Measurements from ENCODE around the gene NCK2. TPM values are rescaled to one million over a fixed set of nuclear protein-coding genes. Genes with fewer than 3 reads are reported as not detected.
A peak's percentile ranks its signal among the peaks of the same experiment; 100 is the strongest.

NCK2 gene
- total RNA-seq, 1 donor from 2014 or later, result 92.5 TPM

DNA sequence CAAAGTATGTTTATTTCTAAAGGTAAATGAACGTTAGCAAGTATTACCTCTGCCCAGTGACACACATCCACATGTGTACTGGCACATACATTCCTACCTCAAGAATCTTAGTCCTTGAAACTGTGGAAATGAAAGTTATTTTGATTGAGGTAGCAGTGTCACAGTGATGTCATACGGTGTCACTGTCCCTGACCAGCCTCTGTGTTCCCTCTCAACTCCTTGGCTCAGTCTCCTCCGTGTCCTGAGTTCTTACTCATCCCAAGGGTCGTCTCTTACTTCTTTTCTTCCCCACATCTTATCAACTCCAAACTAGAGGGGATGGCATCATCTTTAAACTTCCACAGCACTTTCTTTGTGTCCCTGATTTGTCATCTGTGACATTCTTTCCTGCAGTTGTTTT, 3.3 kb downstream of the NCK2 start:
- no peaks in the 10 kb centered on the region for H3K27me3 Mint-ChIP-seq
- H3K27ac Mint-ChIP-seq, result no peak overlapping the region
- TF ChIP-seq, protein P1, sequence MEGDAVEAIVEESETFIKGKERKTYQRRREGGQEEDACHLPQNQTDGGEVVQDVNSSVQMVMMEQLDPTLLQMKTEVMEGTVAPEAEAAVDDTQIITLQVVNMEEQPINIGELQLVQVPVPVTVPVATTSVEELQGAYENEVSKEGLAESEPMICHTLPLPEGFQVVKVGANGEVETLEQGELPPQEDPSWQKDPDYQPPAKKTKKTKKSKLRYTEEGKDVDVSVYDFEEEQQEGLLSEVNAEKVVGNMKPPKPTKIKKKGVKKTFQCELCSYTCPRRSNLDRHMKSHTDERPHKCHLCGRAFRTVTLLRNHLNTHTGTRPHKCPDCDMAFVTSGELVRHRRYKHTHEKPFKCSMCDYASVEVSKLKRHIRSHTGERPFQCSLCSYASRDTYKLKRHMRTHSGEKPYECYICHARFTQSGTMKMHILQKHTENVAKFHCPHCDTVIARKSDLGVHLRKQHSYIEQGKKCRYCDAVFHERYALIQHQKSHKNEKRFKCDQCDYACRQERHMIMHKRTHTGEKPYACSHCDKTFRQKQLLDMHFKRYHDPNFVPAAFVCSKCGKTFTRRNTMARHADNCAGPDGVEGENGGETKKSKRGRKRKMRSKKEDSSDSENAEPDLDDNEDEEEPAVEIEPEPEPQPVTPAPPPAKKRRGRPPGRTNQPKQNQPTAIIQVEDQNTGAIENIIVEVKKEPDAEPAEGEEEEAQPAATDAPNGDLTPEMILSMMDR (IDR thresholded peaks at IDR 0.05; ENCODE audit: unreplicated experiment), result no peak
- H3K4me1 Mint-ChIP-seq (ENCODE audit: low read depth), result peaks cover 50% of the 10 kb centered on the region
- peaks cover 16% of the 10 kb centered on the region for H3K36me3 Mint-ChIP-seq (ENCODE audit: insufficient read depth)
- peak overlapping the region; percentile 18 for H3K4me3 Mint-ChIP-seq (ENCODE audit: low read depth)
- no peak for DNase-seq (ENCODE audit: low spot score, unreplicated experiment)
- H3K9me3 Mint-ChIP-seq (ENCODE audit: low read depth), result no peaks in the 10 kb centered on the region

DNA sequence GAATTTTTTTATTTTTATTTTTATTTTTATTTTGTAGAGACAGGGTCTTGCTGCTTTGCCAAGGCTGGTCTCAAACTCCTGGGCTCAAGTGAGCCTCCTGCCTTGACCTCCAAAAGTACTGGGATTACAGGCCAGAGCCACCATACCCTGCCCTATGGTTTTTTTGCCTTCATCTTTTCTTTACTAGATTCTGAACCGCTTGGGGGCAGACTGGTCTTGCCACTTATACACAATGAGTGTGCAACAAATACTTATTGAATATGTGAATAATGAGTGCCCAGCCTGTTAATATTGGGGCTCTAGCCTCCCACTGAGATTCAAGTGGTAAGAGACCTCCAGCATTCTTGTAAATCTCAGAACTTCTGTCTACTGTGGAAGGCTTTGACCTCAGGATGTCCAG, 3.9 kb downstream of the NCK2 start:
- H3K9me3 Mint-ChIP-seq (ENCODE audit: low read depth), result no peaks in the 10 kb centered on the region
- H3K36me3 Mint-ChIP-seq (ENCODE audit: insufficient read depth), result peaks cover 16% of the 10 kb centered on the region
- DNase-seq (ENCODE audit: low spot score, unreplicated experiment), result no peak
- TF ChIP-seq, protein P1 (IDR thresholded peaks at IDR 0.05; ENCODE audit: unreplicated experiment), result no peak
- H3K4me3 Mint-ChIP-seq (ENCODE audit: low read depth), result no peak overlapping the region
- peaks cover 46% of the 10 kb centered on the region for H3K4me1 Mint-ChIP-seq (ENCODE audit: low read depth)
- H3K27me3 Mint-ChIP-seq, result no peaks in the 10 kb centered on the region
- no peak overlapping the region for H3K27ac Mint-ChIP-seq

DNA sequence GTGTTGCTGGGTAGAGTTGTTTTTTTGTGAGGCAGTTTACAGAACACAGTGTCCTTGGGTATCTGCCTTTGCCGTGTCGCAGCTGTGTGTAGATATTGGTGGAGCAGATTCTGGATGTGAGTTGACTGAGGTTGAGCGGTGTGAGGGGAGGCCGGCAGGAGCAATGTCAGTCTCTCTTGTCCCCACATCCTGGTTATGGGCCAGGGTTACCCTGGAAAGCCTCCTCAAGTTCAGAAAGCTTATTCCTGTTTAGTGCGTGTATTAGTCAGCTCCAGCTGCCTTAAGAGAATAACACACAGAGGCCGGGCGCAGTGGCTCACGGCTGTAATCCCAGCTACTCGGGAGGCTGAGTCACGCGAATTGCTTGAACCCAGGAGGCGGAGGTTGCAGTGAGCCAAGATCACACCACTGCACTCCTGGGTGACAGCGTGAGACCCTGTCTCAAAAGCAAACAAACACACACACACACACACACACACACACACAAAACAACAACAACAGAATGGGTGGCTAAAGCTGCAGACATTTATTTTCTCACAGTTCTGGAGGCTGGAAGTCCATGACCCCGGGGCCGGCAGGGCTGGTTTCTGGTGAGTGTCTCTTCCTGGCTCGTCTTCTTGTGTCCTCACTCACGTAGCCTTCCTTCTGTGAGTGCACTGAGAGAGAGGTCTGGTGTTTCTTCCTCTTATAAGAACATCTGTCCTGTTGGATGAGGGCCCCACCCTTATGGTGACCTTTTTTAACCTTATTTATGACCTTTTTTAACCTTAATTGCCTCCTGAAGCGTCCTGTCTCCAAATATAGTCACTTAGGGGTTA, 5.1 kb downstream of the NCK2 start:
- no peak for DNase-seq (ENCODE audit: low spot score, unreplicated experiment)
- peak overlapping the region; percentile 47 for H3K27ac Mint-ChIP-seq
- H3K4me3 Mint-ChIP-seq (ENCODE audit: low read depth), result no peak overlapping the region
- peaks cover 47% of the 10 kb centered on the region for H3K4me1 Mint-ChIP-seq (ENCODE audit: low read depth)
- H3K36me3 Mint-ChIP-seq (ENCODE audit: insufficient read depth), result peaks cover 16% of the 10 kb centered on the region
- TF ChIP-seq, protein P1 (IDR thresholded peaks at IDR 0.05; ENCODE audit: unreplicated experiment), result no peak
- H3K9me3 Mint-ChIP-seq (ENCODE audit: low read depth), result no peaks in the 10 kb centered on the region
- no peaks in the 10 kb centered on the region for H3K27me3 Mint-ChIP-seq

DNA sequence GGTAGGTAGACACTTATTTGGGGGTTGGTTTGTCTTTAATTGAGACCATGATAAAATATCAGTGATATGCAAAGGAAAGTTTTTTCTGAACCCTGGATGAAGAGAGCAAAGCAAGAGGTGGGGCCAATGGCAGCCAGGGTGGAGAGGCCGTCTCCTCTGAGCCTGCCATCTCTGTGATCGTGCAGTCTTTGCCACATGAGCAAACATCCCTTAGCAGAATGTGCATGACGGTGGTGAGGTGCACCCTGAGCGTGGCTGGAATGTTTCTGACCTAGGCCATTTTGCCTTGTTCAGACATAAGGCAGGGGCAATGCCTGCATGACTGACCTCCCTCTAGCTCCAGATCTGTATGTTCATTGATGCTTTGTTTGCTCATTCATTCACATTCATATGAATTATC, 6.0 kb downstream of the NCK2 start:
- DNase-seq (ENCODE audit: low spot score, unreplicated experiment), result no peak
- H3K36me3 Mint-ChIP-seq (ENCODE audit: insufficient read depth), result peaks cover 17% of the 10 kb centered on the region
- H3K4me3 Mint-ChIP-seq (ENCODE audit: low read depth), result no peak overlapping the region
- no peak overlapping the region for H3K27ac Mint-ChIP-seq
- no peaks in the 10 kb centered on the region for H3K9me3 Mint-ChIP-seq (ENCODE audit: low read depth)
- peaks cover 55% of the 10 kb centered on the region for H3K4me1 Mint-ChIP-seq (ENCODE audit: low read depth)
- H3K27me3 Mint-ChIP-seq, result no peaks in the 10 kb centered on the region
- TF ChIP-seq, protein P1 (IDR thresholded peaks at IDR 0.05; ENCODE audit: unreplicated experiment), result no peak

DNA sequence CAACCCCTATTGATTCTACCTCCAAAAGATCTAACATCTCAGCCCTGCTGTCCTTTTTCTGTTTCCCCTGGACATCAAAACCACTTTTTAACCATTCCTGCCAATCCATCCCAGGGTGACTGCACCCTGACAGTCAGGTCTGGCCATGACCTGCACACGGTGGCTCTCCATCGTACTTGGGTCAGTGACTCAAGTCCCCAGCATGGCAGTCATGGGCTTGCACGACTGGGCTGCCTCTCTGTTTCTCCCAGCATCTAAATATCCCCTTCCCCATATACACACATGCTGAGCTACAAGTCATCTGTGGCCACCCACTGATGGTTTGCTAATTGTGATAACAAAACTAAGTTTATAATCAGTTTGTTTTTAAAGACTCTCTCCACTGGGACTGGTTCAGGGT, 6.6 kb downstream of the NCK2 start:
- Mint-ChIP-seq H3K27me3 (no peaks in the 10 kb centered on the region), H3K4me1 (ENCODE audit: low read depth) (peaks cover 57% of the 10 kb centered on the region), H3K9me3 (ENCODE audit: low read depth) (no peaks in the 10 kb centered on the region), H3K27ac (no peak overlapping the region), H3K4me3 (ENCODE audit: low read depth) (no peak overlapping the region), H3K36me3 (ENCODE audit: insufficient read depth) (peaks cover 17% of the 10 kb centered on the region)
- TF ChIP-seq, protein P1 (IDR thresholded peaks at IDR 0.05; ENCODE audit: unreplicated experiment), result no peak
- no peak for DNase-seq (ENCODE audit: low spot score, unreplicated experiment)
